Stimulated activated CD4-positive, alpha-beta T cell treated with anti-CD3 and anti-CD28 coated beads, Interleukin-4, amount 100 ng/mL, for 1 hour (primary cell): Measurements from ENCODE around the gene TGFBR3L.
"Not testable (repeated sequence)": the region's sequence is repeated elsewhere in the genome, so short reads cannot be mapped to it uniquely, and the experiment has no call there.

Source experiments
- DNase-seq: peaks from one replicate; pipeline ENCODE4 v3.0.0-alpha.2; 2020

TGFBR3L gene

GRCh38 chr19:7930765-7931164 is 16.1 kb downstream of the TGFBR3L start:
- no peak for DNase-seq

GRCh38 chr19:7931221-7932061 is 16.8 kb downstream of the TGFBR3L start:
- DNase-seq, result no peak

- no peak for DNase-seq
Measured at GRCh38 chr19:7932276-7932929, 17.8 kb downstream of the TGFBR3L start.

- no peak for DNase-seq
Measured at GRCh38 chr19:7932930-7933300, 18.3 kb downstream of the TGFBR3L start.

- no peak for DNase-seq
Measured at GRCh38 chr19:7933411-7933810, 18.8 kb downstream of the TGFBR3L start.

- DNase-seq, result no peak
Measured at GRCh38 chr19:7933828-7934725, 19.4 kb downstream of the TGFBR3L start.

- no peak for DNase-seq
Measured at GRCh38 chr19:7934766-7935165, 20.1 kb downstream of the TGFBR3L start.

- no peak for DNase-seq
Measured at GRCh38 chr19:7940841-7941240, 26.2 kb downstream of the TGFBR3L start.

- no peak for DNase-seq
Measured at GRCh38 chr19:7941895-7942596, 27.4 kb downstream of the TGFBR3L start.

GRCh38 chr19:7942981-7943443 is 28.4 kb downstream of the TGFBR3L start:
- no peak for DNase-seq

- DNase-seq, result peak; percentile 98
Measured at GRCh38 chr19:7943444-7944176, 29.0 kb downstream of the TGFBR3L start, which contains the start of gene TIMM44. TIMM44 (minus strand) TSS chr19:7943666; CDS start chr19:7943651, 15 bp downstream.

GRCh38 chr19:7944177-7944761 is 29.6 kb downstream of the TGFBR3L start:
- peak; percentile 87 for DNase-seq

- no peak for DNase-seq
Measured at GRCh38 chr19:7947939-7948338, 33.3 kb downstream of the TGFBR3L start.

GRCh38 chr19:7953060-7953459 is 38.4 kb downstream of the TGFBR3L start:
- DNase-seq, result no peak

GRCh38 chr19:7953576-7953975 is 38.9 kb downstream of the TGFBR3L start:
- DNase-seq, result no peak

- DNase-seq, result no peak
Measured at GRCh38 chr19:7955696-7956095, 41.1 kb downstream of the TGFBR3L start.

GRCh38 chr19:7959211-7959610 is 44.6 kb downstream of the TGFBR3L start:
- DNase-seq, result no peak

GRCh38 chr19:7961082-7961481 is 46.5 kb downstream of the TGFBR3L start:
- DNase-seq, result not testable (repeated sequence)

- DNase-seq, result no peak
Measured at GRCh38 chr19:7961920-7962626, 47.4 kb downstream of the TGFBR3L start.

- DNase-seq, result no peak
Measured at GRCh38 chr19:7962644-7963268, 48.1 kb downstream of the TGFBR3L start.
